NCI-H510A treated with DMSO at 0.1 percent for 48 hours (cell line): ENCODE results near the gene MLN.

Experiments used
- DNase-seq: peaks from one replicate; lab custom pipeline; 2025; lab: John Stamatoyannopoulos, UW

MLN gene

DNA sequence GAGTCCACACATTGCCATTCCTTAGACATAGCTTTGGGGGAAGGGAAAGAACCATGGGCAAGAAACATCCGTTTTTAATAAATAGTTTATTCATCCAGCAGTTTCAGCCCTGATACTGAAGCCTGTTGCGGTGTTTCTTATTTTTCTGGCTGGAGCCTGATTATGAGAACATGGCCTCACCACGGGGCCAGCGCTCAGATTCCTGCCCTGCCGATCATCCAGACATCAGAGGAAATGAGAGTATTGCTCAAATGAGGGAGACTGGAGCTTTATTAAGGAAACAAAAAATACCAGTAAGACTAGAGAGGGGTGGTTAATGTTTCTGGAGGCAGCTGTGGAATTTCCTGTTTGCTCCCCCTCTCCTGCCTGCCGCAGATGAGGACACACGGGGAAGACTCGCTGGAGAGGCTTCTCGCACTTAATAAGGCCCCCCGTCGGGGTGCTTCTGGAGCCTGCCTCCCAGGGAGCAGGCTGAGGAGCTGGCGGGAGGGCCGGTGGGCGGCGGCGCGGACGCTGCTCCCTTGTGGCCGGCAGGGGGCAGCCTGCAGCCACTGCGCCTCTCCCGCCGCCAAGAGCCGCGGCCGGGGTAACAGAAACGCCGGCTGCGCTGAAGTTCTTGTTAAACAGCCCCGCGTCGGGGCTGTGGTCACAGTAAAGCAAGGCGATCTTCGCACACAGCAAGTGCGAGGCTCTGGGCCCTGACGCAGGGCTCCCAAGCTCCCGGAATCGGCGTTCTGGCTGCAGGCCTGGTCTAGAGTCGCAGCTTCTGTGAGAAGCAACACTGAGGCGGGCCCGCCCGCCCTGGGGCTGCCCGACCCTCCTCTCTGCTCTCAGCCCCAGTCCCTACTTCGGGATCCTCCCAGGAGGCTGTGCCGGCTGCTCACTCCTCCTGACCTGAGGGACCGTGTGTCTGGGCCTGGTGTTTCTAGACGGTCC, 32.4 kb downstream of the MLN start:
- DNase-seq, result peak; percentile 97

DNA sequence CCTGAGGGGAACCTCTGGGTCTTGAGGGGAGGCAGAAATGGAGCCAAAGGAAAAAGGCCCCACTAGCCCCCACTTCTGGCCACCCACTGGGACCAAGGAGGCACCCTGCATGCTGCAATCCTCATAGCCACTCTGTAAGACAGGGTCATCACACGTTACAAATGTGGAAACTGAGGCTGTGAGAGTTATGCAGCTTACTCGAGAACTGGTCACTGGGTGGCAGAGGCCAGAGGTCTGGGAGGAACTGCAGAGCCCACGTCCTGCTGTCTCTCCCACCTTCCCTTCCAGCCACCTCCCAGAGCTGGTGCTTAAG, 33.0 kb downstream of the MLN start:
- no peak for DNase-seq

DNA sequence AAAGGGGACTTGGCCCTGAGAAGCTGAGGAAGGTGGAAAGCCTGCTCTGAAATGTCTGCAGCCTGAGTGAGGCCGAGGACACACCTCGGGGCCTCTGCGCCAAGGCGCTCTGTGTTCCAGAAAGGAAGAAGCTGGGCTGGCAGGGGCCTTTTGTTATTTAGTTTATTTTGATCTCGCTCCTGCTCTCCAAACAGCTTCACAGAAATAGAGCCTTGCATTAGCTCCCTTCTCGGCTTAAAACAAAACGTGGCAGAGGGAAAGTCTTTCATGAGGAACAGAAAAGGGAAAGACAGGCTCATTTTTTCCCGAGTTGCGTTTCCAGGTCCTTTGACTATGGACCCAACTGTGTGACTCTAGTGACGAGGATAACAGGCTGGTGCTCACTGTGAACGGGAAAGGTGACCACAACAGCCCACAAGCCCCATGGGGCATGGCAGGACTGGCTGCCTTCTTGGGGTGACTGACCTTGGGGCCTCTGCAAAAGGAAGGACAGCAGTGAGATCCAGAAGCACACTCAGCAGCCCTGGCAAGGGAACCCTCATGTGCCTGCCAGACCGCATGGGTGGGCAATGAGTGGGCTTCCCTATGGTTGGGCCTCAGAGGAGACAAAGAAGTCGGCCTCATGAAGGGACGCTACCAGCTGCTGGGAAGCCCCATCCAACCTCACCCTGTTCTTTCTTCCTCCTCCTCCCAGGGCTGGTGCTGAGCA, 33.5 kb downstream of the MLN start:
- DNase-seq, result no peak

DNA sequence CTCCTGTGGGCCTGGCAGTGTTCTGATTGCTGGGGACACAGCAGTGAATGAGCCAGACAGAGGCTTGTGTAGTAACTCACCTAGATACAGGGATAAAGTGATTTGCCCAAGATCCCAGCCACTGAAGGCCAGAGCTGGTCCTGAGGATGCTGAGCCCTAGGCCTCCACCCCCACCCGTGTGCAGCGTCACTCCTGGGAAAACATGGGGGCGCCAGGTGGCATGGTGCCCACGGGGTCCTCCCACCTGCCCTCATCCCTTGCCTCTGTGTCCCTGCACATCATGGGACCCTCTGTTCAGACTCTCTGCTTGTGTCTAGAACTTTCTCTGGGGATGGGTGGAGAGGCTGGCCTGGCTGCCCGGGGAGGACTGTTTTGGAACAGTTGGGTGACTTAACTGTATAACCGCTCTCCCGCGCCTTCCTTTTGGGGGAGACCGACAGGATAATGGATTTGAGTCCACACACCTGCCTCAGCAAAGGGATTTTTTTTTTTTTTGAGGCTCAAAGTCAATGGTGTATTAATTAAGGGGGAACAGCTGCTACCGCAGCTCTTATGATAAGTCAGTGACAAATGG, 34.5 kb downstream of the MLN start:
- no peak for DNase-seq

DNA sequence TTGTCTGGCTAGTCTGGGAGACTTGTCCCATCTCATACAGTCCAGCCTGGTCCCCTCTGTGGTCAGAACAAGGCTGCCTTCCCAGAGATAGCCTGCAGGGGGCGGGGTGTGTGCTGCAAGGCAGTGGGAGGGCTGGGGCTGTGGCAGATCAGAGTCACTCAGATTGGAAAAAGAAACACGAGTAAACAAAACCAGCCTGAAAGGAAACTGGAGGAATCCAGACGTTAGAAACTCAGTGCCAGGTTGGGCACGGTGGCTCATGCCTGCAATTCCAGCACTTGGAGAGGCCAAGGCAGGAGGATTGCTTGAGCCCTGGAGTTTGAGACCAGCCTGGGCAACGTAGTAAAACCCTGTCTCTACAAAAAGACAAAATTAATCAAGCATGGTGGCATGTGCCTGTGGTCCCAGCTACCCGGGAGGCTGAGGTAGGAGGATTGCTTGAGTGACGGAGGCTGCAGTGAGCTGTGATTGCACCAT, 35.1 kb downstream of the MLN start:
- peak; percentile 81 for DNase-seq

DNA sequence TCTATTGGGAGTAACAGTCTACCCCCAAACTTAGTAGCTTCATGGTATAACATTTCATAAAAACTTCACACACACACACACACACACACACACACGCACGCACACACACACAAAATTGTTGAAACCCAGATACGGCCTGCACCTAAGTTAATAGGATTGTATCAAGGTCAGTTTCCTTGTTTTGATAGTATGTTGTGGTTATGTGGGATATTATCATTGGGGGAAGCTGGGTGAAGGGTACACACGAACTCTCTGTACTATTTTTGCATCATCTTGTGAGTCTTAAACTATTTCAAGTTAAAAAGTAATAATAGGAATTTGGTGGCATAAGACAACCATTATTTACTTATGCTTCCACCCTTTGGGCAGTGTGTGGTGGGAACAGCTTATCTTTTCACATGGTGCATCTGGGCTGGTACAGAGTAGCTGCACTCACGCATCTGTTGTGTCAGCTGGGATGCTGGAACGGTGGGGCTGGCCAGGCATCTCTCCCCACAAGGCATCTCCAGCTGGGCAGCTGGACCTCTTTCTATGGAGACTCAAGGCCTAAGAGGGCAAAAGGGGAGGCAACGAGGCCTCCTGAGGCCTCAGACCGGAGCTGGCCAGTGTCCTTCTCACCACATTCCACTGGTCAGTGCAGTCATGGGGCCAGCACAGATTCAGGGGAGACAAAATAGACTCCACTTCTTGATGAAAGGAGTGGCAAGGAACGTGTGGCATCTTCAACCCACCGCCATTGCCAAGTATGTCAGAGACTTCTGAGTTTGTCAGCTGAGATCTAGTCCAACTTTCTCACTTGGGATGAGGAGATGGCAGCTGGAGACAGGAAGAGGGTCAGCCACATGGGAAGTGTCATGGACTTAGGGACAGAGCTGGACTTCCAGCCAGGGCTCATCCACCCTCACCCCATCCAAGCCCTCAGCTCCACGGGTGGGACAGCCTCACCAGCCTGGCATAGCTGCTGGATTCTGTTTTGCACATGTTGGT, 36.6 kb downstream of the MLN start:
- no peak for DNase-seq

DNA sequence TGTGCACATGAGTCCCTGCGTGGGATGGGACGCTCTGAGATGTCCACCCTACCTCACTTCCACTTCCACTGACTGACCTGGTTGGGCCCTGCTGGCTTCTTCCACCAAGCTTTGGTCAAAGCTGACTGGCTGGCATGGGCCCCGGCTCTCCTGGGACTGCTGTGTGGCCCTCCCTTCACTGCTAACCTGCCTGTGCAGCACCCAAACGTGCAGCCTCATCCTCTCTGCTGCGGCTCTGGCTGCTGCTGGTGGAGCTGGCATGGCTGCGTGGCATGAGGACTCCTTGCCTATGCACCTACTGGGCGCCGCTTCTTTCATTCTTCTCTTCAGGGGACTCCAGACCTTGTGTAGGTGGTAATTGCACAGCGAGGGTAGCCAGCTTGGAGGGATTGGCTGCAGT, 38.4 kb downstream of the MLN start:
- DNase-seq, result no peak

DNA sequence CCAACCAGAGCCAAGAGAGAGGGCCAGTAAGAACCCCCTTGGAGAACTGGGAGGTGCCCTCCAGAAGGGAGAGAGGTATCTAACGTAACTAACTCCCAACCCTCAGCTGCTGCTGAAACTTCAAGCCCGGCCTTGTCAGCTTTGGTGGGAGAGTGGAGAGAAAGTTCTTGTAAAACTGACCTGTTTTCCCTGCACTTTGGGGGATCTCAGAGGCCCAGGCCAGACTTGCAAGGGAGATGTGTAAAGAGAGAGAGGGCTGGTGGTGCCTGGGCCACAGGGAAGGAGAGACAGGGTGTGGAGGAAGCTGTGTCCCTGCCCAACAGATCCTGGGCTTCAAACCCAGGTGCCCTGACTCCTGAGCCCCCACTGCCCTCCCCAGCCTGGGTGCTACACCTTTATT, 39.8 kb downstream of the MLN start:
- no peak for DNase-seq

DNA sequence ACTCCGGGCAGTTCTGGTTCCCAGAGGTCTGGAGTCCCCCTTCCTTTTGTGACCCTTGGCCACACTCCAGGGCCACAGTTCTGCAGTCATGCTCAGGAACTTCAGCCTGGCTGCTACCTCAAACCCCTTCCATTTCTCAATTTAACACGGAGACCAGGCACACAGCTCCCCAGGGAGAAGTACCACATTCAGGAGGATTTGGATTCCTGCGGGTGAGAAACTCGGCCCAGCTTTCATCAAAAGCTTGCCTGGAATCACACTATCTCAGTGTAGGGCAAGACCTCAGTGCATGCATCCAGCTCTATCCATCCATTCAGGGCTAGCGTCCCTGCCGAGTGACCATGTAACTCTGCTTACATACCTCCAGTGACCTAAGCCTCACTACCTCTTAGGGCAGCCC, 40.3 kb downstream of the MLN start:
- DNase-seq, result no peak

DNA sequence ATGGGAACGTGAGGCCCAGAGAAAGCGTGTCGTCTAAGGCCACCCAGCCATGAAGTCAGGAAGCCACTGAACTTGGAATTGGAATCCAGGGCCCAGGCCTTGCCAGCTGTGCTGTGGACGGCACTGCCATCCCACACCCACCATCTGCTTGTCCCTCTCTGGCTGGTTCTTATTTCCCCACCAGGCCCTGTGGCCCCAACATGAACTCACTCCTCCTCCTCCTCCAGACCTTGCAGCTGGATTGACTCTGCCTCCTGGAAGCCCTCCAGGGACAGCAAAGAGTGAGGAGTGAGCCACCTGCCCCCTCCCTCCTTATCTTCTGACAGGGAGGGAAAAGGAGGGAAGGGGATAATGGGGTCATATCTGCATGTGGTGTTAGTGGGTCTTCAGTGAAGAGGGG, 41.1 kb downstream of the MLN start:
- DNase-seq, result no peak

DNA sequence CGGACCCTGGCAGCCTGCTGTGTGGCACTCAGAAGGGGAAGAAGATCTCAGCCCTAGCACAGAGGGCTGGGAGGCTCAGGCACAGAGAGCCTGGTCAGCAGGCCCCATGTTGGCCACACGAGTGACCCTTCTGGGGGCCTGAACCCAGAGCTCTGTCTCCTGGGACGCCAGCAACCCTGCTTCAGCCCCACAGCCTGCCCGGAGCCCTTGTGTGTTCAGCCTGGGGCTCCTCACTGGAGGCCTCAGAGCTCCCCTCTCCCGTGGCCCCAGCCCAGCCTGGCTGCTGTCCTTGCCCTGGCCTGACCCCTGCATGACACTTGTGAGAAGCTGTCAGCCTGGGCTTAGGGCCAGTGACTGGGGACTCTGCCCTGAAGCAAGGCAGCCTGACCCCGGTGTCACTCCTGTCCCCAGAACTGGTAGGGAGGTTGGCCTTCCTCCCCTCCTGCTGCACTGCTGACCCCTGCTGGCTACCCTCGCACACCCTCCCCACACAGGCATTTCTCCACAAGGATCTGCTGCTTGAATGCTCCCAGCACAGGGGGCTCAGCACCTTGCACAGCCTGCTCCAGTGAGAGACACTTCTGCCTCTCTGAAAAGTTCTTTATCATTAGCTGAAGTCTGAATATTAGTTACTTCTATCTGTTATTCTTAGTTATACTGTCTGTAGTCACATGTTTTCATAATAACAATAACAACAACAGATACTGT, 41.7 kb downstream of the MLN start:
- peak; percentile 84 for DNase-seq

DNA sequence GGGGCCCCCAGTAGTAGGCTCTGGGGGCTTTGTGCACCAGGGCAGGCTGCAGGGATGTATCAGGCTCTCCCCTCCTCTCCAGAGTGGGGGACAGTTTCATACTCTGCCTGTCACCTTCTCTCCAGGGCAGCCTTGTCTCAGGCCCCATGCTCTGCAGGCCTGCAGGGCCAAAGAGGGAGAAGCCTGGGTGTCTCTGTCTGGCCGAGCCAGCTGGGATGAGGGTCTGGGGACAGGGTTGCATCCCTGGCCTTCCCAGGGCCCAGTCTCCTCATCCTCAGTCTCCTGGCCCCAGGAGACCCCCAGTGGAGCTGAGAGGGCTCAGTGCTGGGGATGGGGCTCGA, 42.3 kb downstream of the MLN start:
- DNase-seq, result no peak

DNA sequence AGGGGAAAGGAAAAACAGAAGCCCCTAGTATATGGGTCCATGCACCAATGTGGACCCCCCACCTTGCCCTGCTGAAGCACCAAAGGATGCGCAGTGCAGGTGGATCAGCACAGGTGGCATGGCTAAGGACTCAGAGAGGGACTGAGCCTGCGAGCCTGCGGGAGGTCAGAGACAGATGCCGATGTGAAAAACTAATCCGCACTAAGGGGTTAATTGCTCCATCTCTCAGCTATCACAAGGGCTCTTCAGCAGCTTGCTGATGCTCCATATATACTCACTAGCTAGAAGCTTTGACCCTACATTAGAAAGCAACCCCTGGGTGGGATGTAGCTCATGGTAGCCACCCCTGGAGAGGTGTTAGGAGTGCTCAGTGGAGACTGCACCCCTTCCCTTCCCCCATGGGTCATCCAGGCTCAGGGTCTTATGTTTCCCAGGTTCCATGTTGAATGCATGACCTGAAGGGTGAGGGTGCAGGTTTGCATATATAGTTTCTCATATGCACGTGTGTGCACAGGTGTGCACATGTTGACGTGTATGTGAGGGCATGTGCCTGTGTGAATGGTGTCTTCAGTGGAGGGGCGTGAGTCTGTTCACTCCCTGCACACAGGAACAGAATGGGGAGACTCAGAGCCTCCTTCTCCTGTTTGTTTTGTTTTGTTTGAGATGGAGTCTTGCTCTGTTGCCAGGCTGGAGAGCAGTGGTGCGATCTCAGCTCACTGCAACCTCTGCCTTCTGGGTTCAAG, 43.7 kb downstream of the MLN start:
- peak; percentile 97 for DNase-seq

DNA sequence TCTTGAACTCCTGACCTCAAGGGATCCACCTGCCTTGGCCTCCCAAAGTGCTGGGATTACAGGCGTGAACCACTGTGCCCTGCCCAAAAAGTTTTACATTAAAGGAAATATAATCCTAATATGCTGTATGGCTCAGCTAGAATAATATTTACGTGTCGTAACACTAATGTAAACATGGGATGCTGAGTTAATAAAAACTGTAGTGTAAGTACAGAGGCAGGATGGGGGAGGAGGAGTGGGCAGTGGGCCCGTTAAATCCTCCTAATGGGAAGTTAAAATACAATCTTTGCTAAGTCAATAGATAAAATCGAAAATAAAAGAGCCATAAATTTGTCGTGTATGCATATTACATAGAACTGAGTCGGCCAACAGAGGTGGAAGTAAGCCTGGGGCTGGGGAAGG, 45.0 kb downstream of the MLN start:
- DNase-seq, result peak; percentile 62

DNA sequence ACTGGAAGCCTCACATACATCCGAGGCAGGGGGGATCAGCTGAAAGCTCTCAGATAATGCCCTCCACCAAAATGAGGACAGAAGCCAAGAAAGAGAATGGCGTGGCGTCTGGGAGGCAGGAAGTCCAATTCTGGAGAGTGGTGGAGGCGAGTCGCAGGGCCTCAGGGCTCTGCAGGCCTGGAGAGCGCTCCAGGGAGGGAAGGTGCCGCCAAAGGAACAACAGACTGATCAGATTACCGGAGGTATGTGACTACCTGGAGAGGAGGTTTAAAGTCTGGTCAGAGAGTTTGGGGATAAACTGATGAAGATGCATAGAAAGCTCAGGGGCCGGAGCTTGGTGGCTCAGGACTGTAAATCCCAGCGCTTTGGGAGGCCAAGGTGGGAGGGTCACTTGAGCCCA, 45.9 kb downstream of the MLN start:
- peak; percentile 55 for DNase-seq

DNA sequence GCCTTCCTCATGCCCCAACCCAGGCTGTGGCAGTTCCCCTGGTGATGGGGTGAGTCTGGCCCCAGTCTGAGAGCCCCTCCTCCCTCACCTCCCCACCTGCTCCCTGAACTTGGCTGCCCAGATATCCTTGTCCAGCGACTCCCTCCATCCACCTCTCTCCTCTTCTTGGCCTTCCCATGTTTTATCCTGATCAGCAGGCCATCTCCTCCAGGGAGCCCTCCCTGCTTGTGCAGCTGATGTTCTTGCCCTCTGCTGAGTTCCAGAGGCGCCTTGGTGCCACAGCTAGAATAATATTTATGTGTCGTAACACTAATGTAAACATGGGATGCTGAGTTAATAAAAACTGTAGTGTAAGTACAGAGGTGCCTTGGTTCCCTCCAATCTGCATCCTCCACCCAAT, 46.7 kb downstream of the MLN start:
- DNase-seq, result peak; percentile 66

DNA sequence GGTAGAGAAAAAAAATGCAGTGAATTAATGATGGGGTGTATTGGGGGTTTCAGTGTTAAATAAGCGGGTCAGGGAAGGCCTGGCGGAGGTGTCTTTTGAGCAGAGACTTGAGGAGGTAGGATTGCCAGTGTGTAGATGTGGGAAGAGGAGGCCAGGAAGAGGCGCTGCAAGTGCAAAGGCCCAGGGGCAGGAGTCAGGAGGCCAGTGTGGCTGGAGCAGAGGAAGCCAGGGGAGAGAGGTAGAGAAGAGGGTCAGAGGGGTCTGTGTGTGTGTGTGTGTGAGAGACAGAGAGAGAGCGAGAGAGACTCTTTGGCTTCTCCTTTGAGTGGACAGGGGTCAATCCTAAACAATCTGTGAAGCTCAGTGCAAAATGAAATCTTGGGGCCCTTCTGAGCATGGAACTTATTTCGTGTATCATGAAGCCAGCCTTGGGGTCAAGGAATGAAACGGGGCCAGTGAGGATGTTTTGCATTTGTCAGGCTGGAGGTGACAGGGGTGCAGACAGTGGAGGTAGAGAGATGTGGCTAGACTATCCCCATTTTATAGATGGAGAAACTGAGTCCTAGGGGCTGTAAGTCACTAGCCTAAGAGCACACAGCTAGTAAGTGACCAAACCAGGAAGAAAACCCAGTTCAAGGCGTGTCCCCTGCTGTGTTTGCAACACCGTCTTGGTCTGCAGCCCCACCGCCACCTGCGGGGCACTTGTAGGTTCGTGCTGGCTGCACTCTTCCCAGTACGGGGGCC, 47.4 kb downstream of the MLN start:
- DNase-seq, result no peak

DNA sequence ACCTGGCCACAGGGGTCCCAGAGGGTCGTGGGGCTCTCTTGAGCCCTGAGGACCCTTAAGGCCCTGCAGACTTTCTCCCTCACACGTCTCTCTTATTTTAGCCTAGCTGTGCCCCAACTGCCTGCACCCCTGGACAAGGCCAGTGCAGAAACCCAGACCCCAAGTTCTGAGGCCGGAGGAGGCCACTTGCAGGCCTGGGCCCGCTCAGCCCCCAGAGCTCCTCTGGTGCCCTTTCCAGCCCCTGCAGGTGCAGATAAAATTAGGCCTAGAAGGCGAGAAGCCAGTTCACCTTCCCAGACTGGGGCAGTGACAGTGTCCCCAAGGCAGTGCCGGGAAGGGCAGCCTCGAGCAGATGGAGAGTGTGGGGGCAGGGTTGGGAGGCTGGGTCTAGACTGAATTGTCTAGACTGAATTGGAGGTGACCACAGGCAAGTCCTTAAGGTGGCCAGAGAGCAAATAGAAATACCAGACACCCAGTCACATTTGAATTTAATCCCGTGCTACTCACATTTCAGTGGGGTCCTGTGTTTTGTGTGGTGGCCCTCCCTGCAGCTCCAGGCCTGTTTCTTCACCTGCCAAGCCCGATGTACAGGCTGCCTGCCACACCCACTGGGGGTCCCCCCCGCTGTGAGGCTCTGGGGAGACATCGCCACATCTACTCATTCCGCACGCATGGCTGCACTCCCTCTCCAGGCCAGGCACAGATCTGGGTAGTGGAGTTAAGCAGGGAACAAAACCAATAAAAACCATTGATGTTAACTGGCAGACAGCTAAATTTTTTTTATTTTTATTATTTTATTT, 48.5 kb downstream of the MLN start:
- peak; percentile 98 for DNase-seq

DNA sequence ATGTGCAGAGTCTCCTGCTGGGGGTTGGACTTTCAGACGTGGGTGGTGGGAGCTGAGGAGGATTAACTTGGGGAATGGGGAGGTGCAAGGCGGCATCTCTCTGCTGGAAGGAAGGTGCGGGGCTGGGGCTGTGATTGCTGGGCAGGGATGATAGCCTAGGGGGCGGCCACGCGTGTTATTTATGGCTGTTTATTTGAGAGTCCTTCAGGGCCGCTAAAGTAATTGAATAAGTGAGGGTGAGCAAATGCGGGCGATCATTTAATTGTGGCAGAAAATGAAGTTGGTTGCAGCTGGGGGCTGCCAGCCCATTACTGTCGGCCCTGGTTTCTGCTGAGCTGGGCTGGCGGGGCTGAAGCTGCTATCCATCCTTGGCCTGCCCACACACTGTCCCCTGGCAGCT, 49.6 kb downstream of the MLN start:
- no peak for DNase-seq
